Globus pallidus (tissue), 1 donor: Measurements from ENCODE around the gene TBC1D4.

ENCODE experiments used
- DNase-seq: peaks from one replicate; pipeline ENCODE4 v3.0.0-alpha.2; 2015; ENCODE audit warnings: low spot score

TBC1D4 gene

GRCh38 chr13:75391432-75392100 lies 90.4 kb downstream of the TBC1D4 start:
- no peak for DNase-seq

- no peak for DNase-seq
Measured at GRCh38 chr13:75390229-75390628, 91.7 kb downstream of the TBC1D4 start.

- DNase-seq, result no peak
Measured at GRCh38 chr13:75385708-75386083, 96.3 kb downstream of the TBC1D4 start.

- DNase-seq, result no peak
Measured at GRCh38 chr13:75384879-75385707, 96.9 kb downstream of the TBC1D4 start.

GRCh38 chr13:75383064-75383715 lies 98.8 kb downstream of the TBC1D4 start:
- no peak for DNase-seq

- DNase-seq, result no peak
Measured at GRCh38 chr13:75378301-75378700, 103.7 kb downstream of the TBC1D4 start.

GRCh38 chr13:75376792-75377402 lies 105.1 kb downstream of the TBC1D4 start:
- no peak for DNase-seq

- DNase-seq, result no peak
Measured at GRCh38 chr13:75375329-75375728, 106.6 kb downstream of the TBC1D4 start.

GRCh38 chr13:75373988-75374387 lies 108.0 kb downstream of the TBC1D4 start:
- DNase-seq, result no peak

- DNase-seq, result no peak
Measured at GRCh38 chr13:75372923-75373841, 108.8 kb downstream of the TBC1D4 start.

- DNase-seq, result peak; percentile 36
Measured at GRCh38 chr13:75372517-75372916, 109.5 kb downstream of the TBC1D4 start.

GRCh38 chr13:75371203-75371602 lies 110.8 kb downstream of the TBC1D4 start:
- DNase-seq, result no peak

GRCh38 chr13:75370774-75371173 lies 111.2 kb downstream of the TBC1D4 start:
- DNase-seq, result no peak

- no peak for DNase-seq
Measured at GRCh38 chr13:75369981-75370380, 112.0 kb downstream of the TBC1D4 start.

GRCh38 chr13:75368167-75368566 lies 113.8 kb downstream of the TBC1D4 start:
- DNase-seq, result peak; percentile 26

GRCh38 chr13:75366380-75367280 lies 115.3 kb downstream of the TBC1D4 start:
- no peak for DNase-seq

- no peak for DNase-seq
Measured at GRCh38 chr13:75365724-75366173, 116.2 kb downstream of the TBC1D4 start.

GRCh38 chr13:75364131-75364713 lies 117.7 kb downstream of the TBC1D4 start:
- no peak for DNase-seq

- no peak for DNase-seq
Measured at GRCh38 chr13:75363371-75363770, 118.6 kb downstream of the TBC1D4 start.

- DNase-seq, result no peak
Measured at GRCh38 chr13:75362026-75362425, 119.9 kb downstream of the TBC1D4 start.
